ENCODE data around the gene GATAD2A.
"Not testable (repeated sequence)": the region's sequence is repeated elsewhere in the genome, so short reads cannot be mapped to it uniquely, and the experiment has no call there.

GATAD2A gene

DNA sequence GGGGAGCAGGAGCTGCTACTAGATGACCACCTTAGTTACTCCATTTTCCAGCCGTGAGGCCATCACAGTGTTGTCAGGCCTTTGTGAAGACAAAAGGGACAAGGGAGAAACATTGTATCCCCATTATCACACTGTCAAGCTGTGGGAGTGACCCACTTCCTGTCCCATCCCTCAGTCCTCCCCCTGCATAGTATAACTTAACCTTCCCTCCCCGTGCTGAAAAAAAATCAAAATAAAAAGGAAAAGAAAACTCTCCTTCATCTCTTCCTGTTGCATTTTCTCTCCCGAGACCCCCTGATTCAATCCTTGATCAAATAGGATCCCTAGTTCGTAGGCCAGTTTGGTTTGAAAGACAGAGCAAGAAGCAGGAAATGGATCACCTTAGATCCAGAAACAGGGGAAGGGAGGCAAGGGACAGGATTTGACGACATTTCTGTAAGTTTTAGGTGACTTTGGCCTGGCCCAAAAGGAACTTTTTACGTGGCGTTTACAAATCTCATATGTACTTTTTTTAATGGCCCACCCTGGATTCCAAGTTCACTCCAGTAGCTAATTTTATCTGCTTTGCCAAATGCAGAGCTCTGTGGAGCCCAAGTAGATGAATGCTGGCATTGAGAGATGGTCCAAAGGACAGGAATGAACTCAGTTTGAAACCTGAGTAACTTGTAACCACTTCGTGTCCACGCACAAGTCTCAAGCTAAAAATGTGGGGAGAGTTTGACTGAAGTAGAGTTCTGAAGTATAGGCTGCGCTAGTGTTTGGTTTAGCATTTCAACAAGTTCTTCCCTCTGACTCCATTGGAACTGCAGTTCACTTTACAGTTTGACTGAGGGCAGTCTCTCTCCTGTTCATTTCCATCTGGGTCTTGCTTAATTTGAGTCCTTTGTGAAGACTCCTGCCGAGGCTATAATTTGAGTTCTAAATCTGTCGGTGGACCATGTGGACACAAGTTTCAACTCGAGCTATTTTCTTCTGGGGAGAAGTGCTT, 16.6 kb upstream of the GATAD2A start:
- DNase-seq (ENCODE audit: low read depth) = no peak

- not testable (repeated sequence) for DNase-seq (ENCODE audit: low read depth)
Measured at GRCh38 chr19:19389683-19390082, 15.8 kb upstream of the GATAD2A start.

GRCh38 chr19:19394333-19394732, 11.1 kb upstream of the GATAD2A start:
- not testable (repeated sequence) for DNase-seq (ENCODE audit: low read depth)

DNA sequence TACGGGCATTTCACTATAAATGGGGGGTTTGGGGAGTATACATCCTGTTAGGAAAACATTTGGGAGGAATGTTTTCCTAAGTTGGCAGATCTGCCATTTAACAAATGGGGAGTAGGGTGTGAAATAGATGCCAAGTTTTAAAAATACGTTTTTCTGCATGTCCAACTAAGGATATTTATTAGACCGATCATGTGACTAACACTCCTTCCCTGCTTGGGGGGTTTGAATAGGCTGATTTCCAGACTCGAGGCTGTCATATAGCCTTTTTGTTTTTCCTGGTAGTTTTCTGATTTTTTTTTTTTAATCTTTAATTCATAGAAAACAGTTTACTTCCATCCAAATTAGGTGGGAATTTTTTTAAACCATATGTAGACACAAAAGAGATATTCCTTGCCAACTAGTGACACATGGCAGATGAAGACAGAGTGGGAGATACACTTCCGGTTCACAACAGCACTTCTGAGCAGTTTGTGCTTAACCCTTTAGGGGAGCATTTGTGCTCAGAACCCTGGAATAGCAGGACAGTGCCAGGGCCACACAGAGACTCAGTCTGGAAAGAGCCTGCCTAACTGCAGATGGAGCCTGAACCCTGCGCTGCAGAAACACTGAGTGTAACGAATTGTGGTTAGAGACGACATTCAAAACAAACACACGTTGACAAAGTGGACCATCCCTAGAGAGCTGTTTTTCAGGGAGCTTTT, 5.6 kb upstream of the GATAD2A start:
- no peak for DNase-seq (ENCODE audit: low read depth)

DNA sequence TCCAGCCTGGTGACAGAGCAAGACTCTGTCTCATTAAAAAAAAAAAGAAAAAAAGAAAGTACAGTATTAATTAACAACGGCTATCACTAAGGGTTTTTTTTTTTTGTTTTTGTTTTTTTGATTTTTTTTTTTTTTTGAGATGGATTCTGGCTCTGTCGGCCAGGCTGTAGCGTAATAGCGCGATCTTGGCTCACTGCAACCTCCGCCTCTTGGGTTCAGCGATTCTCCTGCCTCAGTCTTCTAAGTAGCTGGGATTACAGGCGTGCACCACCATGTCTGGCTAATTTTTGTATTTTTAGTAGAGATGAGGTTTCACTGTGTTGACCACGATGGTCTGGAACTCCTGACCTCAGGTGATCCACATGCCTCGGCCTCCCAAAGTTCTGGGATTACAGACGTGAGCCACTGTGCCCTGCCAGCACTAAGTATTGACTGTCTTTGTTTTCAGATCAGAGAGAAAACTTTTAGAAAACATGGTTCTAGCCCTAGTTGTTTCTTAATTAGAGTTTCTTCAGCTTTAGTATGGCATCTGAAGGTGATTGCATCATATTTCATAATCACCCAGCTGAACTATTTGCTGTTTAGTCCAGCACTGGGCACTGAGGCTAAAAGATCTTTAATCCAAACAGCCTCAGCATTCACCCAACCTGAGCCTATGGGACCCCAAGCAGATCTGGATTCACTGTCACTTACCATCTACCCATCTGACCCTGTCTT, 2.7 kb upstream of the GATAD2A start:
- no peak for DNase-seq (ENCODE audit: low read depth)

DNA sequence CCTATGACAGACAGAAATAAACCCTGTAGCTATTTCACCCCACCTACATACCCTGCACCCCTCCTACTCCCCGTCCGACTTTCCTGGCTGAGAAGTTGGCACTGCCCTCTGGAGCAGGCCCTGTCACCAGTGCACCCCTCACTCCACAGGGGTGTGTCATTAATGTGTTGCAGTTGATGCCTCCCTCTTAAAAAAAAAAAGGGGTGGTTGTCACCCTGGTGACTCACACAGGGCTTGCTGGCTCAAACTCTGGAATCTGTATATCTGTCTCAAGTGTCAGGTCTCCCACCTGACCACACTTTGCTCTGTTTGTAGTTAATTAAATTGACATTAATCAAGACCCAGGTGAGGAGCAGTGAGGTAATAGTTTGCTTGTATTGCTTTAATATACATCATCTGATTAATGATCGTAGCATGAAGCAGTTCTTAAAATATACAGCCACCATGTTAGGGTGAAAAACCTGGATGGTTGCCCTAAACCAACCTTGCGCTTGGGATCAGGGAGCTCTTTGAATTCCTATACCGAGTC, 2.0 kb upstream of the GATAD2A start:
- DNase-seq (ENCODE audit: low read depth) = no peak

DNA sequence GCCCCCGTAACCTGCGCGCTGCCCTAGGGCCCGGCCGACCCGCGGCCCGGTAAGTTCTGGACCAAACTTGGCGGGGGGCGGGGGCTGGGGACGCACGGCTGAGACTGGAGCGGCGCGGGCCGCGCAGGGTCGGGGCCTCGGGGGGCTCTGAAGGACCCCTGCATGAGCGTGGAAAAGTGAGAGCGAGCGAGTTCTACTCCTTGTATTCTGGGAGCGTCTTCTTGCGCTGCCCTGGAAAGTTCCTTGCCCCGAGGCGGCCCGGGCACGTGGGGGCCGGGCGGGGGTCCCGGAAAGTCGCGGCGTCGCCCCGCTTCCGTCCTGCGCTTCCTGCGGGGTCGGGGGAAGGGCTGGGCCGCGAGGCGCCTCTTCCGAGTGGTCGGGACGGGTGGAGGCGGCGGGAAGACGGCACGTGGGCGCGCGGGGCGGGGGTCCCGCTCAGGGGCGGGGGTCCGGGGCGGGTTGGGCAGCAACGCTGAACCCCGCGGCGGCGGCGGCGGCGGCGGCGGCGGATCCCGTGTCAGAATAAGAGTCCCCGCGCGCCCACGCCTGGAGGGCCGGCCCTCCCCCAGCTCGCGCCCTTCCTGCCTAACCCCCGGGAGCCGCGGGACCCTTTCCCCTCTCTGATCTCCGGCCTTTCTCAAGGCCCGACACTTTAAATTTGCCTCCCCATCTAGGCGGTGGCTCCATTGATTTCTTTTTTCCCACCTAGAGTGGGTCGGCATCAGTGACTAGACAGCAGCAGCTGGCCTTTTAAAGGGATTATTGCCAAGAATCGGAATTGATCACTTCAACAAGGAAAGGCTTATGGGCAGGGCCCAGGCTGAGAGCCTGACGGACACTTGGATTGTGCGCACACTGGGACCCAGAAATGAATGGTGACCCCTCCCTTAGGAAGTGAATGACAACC, 749 bp downstream of the GATAD2A start:
- DNase-seq (ENCODE audit: low read depth) = no peak

DNA sequence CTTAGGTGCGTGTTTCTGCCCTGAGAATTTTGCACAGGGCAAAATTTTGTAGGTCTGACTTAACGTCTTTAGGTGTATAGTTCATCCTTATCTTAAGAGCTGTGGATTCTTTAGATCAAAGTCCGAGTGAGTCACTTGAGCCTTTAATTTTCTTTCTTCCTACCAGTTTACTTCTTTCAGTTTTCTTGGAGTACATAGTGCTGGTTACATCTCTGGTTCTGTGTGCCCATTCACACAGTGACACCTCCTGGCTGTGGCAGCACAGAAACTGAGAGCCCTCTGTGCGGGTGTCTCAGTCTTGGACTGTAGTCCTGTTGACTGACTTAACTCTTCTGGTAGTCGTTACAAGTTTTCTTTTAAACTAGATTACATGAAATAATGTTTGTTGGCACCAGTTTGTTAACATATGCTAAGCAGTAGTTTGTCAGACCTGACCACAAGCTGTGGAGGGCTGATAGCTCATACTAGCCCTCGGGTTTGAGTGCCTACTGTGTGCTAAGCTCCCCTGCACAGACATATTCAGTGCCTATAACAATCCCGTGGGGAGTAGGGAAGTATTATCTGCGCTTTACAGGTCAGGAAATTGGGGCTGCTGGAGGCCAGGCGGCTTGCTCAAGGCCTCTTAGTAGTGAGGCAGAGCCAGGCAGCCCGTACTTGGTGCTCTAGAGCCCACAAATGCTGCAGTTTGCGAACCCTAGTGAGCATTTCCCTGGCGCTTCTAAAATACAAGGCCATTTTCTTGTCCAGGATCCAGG, 1.6 kb downstream of the GATAD2A start:
- no peak for DNase-seq (ENCODE audit: low read depth)

DNA sequence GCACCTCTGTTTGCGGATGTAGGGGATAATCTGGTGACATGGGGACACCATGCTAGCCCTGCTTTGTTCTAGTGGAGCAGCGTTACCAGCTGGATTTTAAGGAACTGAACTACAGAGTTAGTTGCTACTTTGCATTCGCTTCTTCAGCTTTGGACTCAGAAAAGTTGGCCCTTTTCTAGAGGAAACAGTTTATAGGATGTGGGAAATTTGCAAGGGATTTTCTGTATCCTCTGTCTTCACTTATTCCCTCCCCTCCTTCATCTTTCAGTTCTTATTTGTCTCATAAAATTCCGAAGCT, 2.1 kb downstream of the GATAD2A start:
- DNase-seq (ENCODE audit: low read depth) = no peak

DNA sequence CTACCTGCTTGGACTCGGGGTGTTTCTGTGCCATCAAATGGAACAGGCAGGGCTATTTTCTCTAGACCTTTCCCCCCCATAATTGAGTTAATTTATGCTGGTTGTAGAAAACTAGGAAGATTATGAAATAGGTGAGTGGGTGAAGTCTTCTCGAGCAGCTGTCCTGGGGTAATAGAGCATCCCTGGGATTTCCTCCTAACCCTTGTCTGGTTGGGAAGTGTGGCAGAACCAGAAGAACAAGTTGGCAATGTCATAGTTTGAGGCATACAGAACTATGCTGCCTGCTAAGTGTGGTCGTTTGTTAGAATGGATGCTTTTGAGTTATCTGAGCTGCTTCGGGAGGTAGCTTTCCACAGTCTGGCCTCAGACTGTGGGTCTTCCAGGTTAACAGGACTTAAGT, 3.7 kb downstream of the GATAD2A start:
- DNase-seq (ENCODE audit: low read depth) = no peak

DNA sequence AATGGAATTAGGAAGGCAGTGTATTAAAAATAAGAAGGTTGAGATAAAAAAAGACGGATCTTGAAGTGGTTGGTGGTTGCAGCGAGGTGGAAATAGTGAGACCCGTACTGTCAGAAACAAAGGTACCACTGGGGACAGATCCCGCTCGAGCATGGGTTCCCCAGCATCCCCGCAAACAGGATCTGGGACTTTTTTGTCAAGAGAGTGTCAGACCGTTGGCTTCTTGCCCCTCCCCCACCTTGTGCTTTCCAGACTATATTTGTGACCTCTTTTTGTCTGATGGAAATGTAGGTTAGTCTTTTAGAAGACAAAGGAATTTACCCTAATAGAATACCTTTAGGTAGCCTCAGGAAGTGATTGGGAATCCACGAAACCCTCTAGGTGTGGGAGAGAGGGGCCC, 4.2 kb downstream of the GATAD2A start:
- no peak for DNase-seq (ENCODE audit: low read depth)

- DNase-seq (ENCODE audit: low read depth) = no peak
Measured at GRCh38 chr19:19410553-19411550, 5.4 kb downstream of the GATAD2A start.

GRCh38 chr19:19416280-19416679, 10.8 kb downstream of the GATAD2A start:
- DNase-seq (ENCODE audit: low read depth) = no peak

- no peak for DNase-seq (ENCODE audit: low read depth)
Measured at GRCh38 chr19:19417046-19417445, 11.6 kb downstream of the GATAD2A start.

- DNase-seq (ENCODE audit: low read depth) = no peak
Measured at GRCh38 chr19:19417628-19418245, 12.3 kb downstream of the GATAD2A start.

- no peak for DNase-seq (ENCODE audit: low read depth)
Measured at GRCh38 chr19:19418555-19419260, 13.2 kb downstream of the GATAD2A start.

DNA sequence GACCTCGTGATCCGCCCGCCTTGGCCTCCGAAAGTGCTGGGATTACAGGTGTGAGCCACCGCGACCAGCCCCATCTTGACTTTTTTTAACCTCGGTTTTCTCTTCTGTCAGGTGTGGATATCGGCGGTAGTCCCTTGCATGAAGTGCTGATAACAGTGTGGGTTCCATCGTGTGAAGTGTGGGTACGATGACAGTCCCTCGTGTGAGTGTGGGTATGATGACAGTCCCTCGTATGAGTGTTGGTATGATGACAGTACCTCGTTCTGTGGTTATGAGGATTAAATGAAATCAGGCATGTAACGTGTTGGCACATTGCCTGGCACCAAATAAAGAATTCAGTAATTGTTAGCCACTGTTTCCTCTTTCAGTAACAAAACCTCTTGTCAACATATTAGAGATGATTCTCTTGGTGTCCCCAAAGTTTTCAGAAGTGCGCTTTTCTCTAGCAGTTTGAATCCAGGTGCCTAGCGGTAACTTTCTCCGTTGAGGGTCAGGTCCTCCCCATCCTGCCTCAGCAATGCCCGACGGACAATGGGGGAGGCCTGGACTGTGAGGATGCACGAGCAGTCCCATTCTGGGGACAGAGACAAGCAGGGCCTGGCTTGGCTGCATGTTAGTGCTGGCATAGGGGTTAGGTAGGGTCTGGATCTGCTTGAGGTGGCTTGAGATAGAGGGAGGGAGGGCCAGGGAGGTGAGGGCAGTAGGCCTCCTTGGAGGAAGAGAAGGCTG, 15.3 kb downstream of the GATAD2A start:
- peak; percentile 39 for DNase-seq (ENCODE audit: low read depth)

GRCh38 chr19:19421299-19421696, 15.8 kb downstream of the GATAD2A start:
- no peak for DNase-seq (ENCODE audit: low read depth)

Data from stimulated activated CD8-positive, alpha-beta memory T cell treated with anti-CD3 and anti-CD28 coated beads, Interleukin-12 subunit alpha, Interleukin-12 subunit beta, amount 100 ng/mL, for 4 hours (primary cell).